NCI-H345 treated with DMSO at 0.1 percent for 48 hours (cell line): ENCODE measurements around the gene AKAP11.

Experiments
- DNase-seq: peaks from one replicate; lab custom pipeline; 2025; ENCODE audit not compliant: unreplicated experiment; lab: John Stamatoyannopoulos, UW

Gene AKAP11

DNA sequence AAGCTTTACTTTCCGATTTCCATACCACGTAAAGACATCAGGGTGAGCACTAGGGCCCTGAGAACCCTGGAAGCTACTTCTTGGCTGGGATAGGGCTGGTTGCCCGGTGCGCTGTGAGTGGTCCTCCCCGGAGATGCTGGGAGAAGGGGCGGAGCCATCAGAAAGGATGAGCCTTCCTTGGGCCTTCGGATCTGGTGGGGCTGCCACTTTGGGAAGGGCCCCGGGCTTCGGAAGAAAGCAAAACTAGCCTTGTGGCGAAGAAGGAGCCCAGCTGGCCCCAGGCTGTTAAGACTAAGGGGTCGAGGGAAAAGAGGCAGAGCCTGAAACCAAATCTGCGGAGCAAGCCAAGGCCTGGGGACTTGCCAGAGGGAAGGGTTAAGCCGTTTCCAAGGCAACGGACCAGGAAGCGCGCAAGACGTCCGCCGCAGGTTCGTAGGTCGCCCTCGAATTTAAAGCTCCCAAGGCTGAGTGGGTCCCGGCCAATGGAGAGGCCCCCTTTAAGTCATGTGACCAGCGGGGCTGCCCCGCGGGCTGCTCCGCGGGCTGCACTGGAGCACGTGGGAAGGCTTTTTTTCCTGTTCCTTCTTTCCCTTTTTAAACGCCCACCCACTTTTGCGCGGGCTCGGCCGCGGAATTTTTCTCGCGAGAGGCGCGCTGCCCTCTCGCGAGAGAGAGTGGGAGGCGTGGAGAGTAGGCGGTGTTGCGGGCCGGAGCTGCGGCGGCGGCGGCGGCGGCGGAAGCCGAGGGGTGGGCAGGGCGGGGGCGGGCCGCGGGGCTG is 426 bp upstream of the AKAP11 start:
- DNase-seq, result peak; percentile 83

GRCh38 chr13:42272804-42273175 is 838 bp downstream of the AKAP11 start:
- DNase-seq, result no peak

GRCh38 chr13:42274386-42275097 is 2.6 kb downstream of the AKAP11 start:
- DNase-seq, result no peak

DNA sequence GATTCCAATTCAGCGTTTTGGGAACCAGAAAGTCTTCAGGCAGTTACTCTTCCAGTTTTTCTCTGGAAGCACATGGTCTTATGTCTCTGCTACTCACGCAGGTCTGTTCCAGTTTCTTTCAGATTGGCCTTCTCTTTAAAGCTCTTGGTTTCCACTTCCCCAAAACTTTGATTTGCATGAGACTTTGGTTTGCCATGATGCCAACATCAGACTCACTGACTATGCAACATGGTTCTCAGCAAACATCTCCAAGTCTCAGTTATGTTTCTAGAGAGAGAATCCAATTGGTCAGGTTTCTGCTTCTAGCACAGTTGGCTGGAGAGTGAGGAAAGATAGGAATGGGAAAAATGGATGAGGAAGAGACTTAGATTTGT is 3.1 kb downstream of the AKAP11 start:
- no peak for DNase-seq

DNA sequence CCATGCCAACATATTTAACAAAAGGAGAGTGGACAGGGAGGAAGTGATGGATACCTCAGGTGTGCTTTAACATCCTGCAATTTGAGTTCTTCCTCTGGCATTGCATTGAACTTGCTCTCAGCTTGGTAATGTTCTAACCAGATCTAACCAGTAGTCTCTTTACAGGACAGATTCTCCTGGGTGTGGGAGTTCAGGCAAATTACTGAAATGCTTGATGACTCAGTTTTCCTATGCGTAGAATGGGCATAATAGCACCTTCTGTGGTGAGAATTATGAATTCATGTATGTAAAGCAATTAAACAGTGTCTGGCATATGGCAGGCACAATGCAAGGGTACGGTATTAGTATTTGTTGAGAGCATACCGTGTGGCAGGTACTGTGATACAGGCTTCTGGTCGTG is 3.6 kb downstream of the AKAP11 start:
- no peak for DNase-seq

DNA sequence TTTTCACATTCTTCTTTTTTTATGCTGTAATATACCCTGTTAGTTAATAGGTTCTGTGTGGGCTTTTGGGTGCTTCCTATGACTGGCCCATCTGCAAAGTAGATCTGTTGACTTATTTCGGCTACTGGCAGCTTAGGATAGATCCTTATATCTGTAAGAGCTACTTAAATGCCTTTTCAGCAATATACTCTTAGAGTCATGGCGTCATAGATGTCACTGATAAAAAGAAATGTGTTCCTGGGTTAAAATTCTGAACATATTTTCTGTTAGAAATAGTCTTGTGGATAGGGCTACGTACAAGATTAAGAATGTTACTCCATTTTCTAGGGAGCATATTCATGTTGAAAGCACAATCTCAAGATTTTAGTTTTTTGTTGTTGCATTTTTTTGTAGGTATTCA is 4.7 kb downstream of the AKAP11 start:
- DNase-seq, result no peak

DNA sequence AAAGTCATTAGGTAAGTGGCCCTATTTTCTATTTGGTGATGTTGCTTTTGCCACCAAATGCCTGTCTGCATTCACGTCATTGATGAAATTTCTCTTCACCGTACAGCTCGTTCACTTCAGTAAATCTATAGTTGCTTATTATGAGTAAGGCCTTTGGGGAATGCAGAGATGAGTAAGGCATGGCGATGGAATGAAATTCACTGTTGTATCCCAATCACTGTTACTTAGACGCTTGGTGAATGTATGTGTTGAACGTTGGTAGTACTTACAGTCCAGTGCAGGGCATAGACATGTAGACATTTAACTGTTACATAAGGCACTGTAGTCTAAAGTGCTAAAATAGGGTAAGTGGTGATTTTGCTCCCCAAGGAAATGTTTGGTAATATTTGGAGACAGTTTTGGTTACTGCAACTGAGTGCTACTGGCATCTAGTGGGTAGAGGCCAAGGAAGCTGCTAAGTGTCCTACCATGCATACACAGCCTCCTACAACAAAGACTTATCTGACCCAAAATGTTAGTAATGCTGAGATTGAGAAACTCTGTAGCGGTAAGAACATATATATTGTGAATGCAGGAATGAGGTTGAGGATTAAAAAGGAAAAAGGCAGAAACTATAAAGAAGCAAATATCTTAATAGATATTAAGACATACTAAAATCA is 5.8 kb downstream of the AKAP11 start:
- no peak for DNase-seq

DNA sequence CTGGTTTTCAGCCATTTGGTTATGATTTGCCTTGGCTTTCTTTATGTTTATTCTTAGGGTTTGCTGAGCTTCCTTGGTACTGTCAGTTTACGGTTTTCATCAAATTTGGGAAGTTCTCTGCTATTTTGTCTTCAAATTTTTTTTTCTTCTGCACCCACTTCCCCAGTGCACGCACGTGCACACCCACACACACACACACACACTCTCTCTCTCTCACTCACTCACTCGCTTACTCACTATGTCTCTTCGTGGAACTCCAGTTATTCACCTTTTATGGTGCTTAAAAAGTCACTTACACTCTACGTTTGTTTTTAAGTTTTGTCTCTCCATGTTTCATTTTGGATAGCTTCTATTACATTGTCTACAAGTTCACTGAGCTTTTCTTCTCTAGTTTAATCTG is 7.1 kb downstream of the AKAP11 start:
- DNase-seq, result no peak

DNA sequence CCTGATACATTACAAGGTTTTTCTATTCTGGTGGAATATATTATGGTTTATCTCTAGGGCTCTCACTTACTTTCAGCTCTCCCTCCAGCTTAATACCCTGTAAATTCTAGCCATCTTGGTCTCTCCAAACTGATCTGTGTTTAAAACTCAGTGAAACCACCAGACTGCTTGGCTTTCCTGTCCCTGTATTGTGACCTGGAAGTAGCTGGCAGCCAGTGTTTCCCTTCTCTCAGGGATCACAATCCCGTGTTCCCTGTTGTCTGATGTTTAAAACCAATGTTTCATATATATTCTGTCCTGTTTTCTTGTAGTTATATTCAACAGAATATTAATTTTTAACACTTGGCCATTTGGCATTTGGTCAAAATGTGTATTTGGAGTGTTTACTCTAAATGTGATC is 8.0 kb downstream of the AKAP11 start:
- DNase-seq, result no peak

- no peak for DNase-seq
Measured at GRCh38 chr13:42280537-42280936, 8.6 kb downstream of the AKAP11 start.

- DNase-seq, result peak; percentile 50
Measured at GRCh38 chr13:42283574-42283973, 11.6 kb downstream of the AKAP11 start.

DNA sequence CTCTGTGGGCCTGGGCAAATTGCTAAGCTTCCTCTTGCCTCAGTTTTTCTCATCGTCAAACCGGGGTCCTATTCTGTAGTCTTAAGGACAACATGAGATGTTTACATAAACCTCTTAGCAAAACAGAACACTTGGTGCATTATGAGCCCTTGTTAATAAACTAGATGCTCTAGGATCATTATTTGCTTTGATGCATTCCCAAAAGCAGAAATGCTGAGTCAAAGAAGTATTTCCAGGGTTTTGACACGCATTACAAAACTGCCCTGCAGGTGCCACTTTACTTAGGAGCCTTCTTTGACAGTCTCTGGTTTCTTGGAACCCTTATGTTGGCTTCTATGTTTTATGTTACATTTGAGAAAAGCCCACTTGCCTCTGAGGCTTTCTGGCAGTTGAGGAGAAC is 12.1 kb downstream of the AKAP11 start:
- no peak for DNase-seq

DNA sequence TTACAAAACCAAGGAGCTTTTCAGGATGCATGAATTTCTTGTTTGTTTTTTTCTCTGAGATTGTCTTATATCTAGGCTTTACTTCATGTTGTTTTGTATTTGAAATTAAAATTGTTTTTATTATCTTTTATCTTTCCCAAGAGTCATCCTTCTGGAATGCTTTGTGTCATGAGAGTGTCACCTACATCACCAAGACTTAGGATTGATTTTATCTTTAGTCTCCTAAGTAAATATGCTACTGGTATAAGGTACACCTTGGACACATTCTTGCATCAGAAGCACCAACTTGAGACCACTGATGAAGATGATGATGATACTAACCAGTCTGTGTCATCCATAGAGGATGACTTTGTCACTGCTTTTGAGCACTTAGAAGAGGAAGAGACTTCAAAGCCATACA is 26.4 kb downstream of the AKAP11 start:
- no peak for DNase-seq

DNA sequence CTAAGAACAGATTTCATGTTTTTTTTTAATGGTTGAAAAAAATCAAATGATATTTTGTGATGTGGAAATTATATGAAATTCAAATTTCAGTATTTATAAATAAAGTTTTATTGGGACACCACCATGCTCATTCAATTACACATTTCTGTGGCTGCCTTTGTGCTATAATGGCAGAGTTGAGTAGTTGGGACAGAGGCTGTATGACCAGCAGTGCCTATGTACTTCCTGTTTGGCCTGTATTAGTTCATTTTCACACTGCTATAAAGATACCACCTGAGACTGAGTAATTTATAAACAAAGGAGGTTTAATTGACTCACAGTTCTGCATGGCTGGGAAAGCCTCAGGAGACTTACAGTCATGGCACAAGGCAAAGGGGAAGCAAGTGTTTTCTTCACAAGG is 33.6 kb downstream of the AKAP11 start:
- DNase-seq, result no peak

GRCh38 chr13:42307461-42307860 is 35.5 kb downstream of the AKAP11 start:
- DNase-seq, result no peak

DNA sequence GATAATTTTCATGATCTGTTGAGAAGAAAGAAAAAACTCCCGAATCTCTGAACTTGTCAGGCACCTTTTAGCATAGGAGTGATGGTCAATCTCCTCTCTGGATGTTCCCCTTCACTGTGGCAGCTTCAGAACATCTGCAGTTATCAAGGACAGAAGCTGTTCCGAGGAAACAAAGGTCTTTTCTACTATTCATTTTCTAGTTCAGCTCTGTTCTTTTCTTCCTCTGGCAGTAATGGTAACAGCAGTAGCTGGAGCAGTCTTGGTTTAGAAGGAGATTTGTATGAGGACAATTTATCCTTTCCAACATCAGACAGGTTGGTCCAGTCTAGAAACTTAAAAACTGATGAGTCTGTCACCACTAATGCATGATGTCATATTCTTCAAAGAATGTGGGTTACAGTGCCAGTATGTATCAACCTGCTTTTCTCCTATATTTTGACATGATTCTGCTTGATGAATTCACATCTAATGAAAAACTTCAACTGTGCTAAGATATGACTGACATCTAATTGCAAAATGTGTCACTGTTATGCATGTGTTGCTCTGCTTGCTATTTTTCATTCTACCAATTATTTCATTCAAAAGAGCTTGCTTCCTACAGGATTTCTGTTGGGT is 41.0 kb downstream of the AKAP11 start:
- DNase-seq, result no peak

GRCh38 chr13:42318570-42318969 is 46.6 kb downstream of the AKAP11 start:
- no peak for DNase-seq

DNA sequence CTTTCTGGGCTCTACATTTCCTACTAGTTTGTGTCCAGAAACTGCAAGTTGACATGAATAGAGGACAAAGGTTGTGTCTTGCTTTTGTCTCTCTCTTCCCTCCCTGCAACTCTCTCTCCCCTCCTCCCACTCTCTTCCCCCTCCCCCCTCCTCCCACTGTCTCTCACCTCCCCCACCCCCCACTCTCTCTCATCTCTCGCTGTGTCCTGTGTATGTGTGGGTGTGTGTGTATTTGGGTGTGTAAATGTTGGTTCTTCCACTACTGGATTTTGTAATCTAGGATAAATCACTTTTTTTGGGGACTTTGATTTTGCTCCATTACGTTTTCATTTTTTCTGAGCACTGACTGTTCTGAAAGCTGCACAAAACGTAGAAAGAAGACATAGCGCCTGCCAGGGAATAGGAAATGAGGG is 48.4 kb downstream of the AKAP11 start:
- DNase-seq, result no peak

- DNase-seq, result no peak
Measured at GRCh38 chr13:42322806-42323205, 50.9 kb downstream of the AKAP11 start.

DNA sequence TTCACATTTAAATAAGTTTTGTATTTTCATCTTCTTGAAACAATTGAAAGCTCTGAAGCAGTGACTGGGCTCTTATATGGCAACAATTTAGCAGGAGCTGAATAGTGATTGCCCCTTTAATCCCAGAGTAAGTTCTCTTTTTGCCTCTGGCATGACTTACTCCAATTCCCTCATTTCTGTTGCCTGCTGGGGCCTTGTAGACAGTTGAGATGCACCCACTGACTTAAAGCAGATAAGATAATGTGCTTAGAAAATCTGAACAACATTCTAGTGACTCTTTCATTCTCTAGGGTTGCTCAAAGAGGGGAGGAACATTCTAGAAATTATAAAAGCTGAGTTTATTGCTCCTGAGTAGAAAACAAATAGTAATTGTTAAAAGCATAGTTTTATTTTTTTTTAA is 52.8 kb downstream of the AKAP11 start:
- no peak for DNase-seq

- no peak for DNase-seq
Measured at GRCh38 chr13:42327725-42328124, 55.8 kb downstream of the AKAP11 start.

DNA sequence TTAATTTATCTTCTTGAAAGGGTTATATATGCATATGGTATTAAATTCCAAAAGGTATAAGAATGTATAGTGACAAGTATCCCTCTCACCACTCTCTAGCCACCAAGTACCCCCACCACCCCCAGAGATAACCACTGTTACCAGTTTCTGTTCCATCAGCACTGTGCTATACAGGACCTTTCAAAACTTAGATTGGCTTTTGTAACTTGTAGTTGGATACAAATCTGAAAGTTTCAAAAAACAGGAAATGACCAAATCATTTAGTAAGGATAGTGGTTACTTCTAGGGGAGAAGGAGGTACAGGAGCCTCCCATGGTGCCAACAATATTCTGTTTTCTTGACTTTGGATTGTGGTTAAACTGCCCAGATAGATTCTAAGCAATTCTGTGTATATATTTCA is 56.7 kb downstream of the AKAP11 start:
- DNase-seq, result no peak
